Left ventricle myocardium superior (tissue), 1 donor: ENCODE measurements around the gene STARD7. TPM values are rescaled to one million over a fixed set of nuclear protein-coding genes. Genes with fewer than 3 reads are reported as not detected.
A peak's percentile ranks its signal among the peaks of the same experiment; 100 is the strongest.
"Not testable (repeated sequence)": the region's sequence is repeated elsewhere in the genome, so short reads cannot be mapped to it uniquely, and the experiment has no call there.

Source experiments
- ATAC-seq: fragments of 200-7000 bp; cut with Tn5 transposase; one replicate; pipeline ENCODE4 v1.9.1; 2020; ENCODE audit warnings: mild to moderate bottlenecking, moderate library complexity
- DNase-seq: peaks from one replicate; pipeline ENCODE4 v3.0.0-alpha.2; 2020
- intact Hi-C: fragments of 100-400 bp; cut with micrococcal nuclease; formaldehyde crosslinking; loops from one replicate; pipeline ENCODE4 v1.11.0; 2022
- total RNA-seq: library from RNA; stranded (reverse); fragmentation: NEBNext Ultra II Directional; extraction: Animal tissue kit (Norgen Biotek cat#: 25700); gene quantifications from one replicate; pipeline ENCODE4 v1.2.1, GENCODE V29; 2021
- donor health status: DM: no; HTN: yes; CAD: no; lungs with severe emphysema.

STARD7 gene
- total RNA-seq, 1 donor from 2014 or later: 214 TPM

GRCh38 chr2:96144481-96145035 lies 64.1 kb downstream of the STARD7 start:
- intact Hi-C loops: no loop called here
- ATAC-seq (no peak), DNase-seq (no peak)

GRCh38 chr2:96143848-96144480 lies 64.7 kb downstream of the STARD7 start:
- ATAC-seq (no peak), DNase-seq (peak; percentile 26)
- intact Hi-C loops: no loop called here

GRCh38 chr2:96143231-96143847 lies 65.3 kb downstream of the STARD7 start:
- DNase-seq: peak; percentile 11
- no peak for ATAC-seq
- intact Hi-C loops: no loop called here

GRCh38 chr2:96142217-96143113 lies 66.2 kb downstream of the STARD7 start:
- DNase-seq (peak; percentile 20), ATAC-seq (no peak)
- intact Hi-C loops: no loop called here

- intact Hi-C loops, ATAC-seq: not testable (repeated sequence)
- DNase-seq: peak; percentile 20
Observed at GRCh38 chr2:96141624-96141967, 67.0 kb downstream of the STARD7 start.

- intact Hi-C loops: no loop called here
- DNase-seq: peak; percentile 20
- ATAC-seq: no peak
Observed at GRCh38 chr2:96140941-96141623, 67.5 kb downstream of the STARD7 start.

GRCh38 chr2:96139181-96139758 lies 69.4 kb downstream of the STARD7 start:
- DNase-seq (peak; percentile 11), ATAC-seq (no peak)
- intact Hi-C loops: loop anchor here (5.0 kb wide), 1 partner anchor 33 kb away; no protein-coding TSS in a partner anchor

GRCh38 chr2:96138179-96139145 lies 70.2 kb downstream of the STARD7 start, which contains the start of gene ASTL:
Gene ASTL (minus strand): TSS chr2:96138502. CDS start chr2:96138436, 66 bp downstream.
- peak; percentile 76 for ATAC-seq
- intact Hi-C loops: loop anchor here (5.0 kb wide), 1 partner anchor 34 kb away; no protein-coding TSS in a partner anchor
- DNase-seq: peak; percentile 44

GRCh38 chr2:96137321-96138178 lies 71.1 kb downstream of the STARD7 start:
- ATAC-seq (no peak), DNase-seq (peak; percentile 20)
- intact Hi-C loops: loop anchor here (5.0 kb wide), 1 partner anchor 35 kb away; no protein-coding TSS in a partner anchor

- ATAC-seq: no peak
- peak; percentile 22 for DNase-seq
- intact Hi-C loops: loop anchor here (5.0 kb wide), 1 partner anchor 36 kb away; no protein-coding TSS in a partner anchor
Observed at GRCh38 chr2:96136129-96136720, 72.4 kb downstream of the STARD7 start.

GRCh38 chr2:96135621-96136020 lies 73.0 kb downstream of the STARD7 start:
- intact Hi-C loops: loop anchor here (5.0 kb wide), 1 partner anchor 37 kb away; no protein-coding TSS in a partner anchor
- no peak for ATAC-seq
- DNase-seq: peak; percentile 10

GRCh38 chr2:96135171-96135570 lies 73.5 kb downstream of the STARD7 start:
- no peak for DNase-seq
- no peak for ATAC-seq
- intact Hi-C loops: loop anchor here (5.0 kb wide), 1 partner anchor 37 kb away; no protein-coding TSS in a partner anchor
